Right lobe of liver (tissue), 6 donors: Measurements from ENCODE around the gene FAM171A1. TPM values are rescaled to one million over a fixed set of nuclear protein-coding genes. Genes with fewer than 3 reads are reported as not detected.
"Not testable (repeated sequence)": the region's sequence is repeated elsewhere in the genome, so short reads cannot be mapped to it uniquely, and the experiment has no call there.

Experiments
- ATAC-seq, 4 donors: fragments of 200-7000 bp; cut with Tn5 transposase; one replicate each; pipeline ENCODE4 v1.9.1; 2020; ENCODE audit warnings: mild to moderate bottlenecking in 4 of 4, moderate library complexity in 4 of 4
- DNase-seq, 3 donors: peaks; one replicate each; pipeline ENCODE4 v3.0.0-alpha.2; 2020
- H3K27ac ChIP-seq, 3 donors: fragments of 200-600 bp; one replicate each; pipeline ENCODE4 v1.8.0; 2022
- H3K27me3 ChIP-seq, 2 donors: fragments of 200-600 bp; one replicate each; pipeline ENCODE4 v1.8.0; 2022
- H3K36me3 ChIP-seq, 4 donors: fragments of 200-600 bp; sonication (generic) in 1 of 4; one replicate each; pipeline versions ENCODE4 v1.5.1 to v1.8.0; 2017 to 2022; ENCODE audit warnings: control low read depth in 1 of 4
- H3K4me1 ChIP-seq, 4 donors: fragments of 200-600 bp; sonication (generic) in 1 of 4; one replicate each; pipeline versions ENCODE4 v1.5.1 to v1.8.0; 2017 to 2022; ENCODE audit warnings: control low read depth in 1 of 4
- H3K4me3 ChIP-seq, 3 donors: fragments of 200-600 bp; one replicate each; pipeline ENCODE4 v1.8.0; 2022
- H3K9me3 ChIP-seq, 4 donors: fragments of 200-600 bp; sonication (generic) in 1 of 4; one replicate each; pipeline versions ENCODE4 v1.5.1 to v1.8.0; 2017 to 2022; ENCODE audit warnings: control low read depth in 1 of 4
- POLR2A ChIP-seq: fragments of 450-650 bp; IDR thresholded peaks from one replicate; pipeline ENCODE4 v1.6.1; 2017; ENCODE audit warnings: antibody characterized with exemption, mild to moderate bottlenecking
- WGBS: methylation state at CpG from one replicate; pipeline ENCODE4 v1.1.6; 2018; ENCODE audit warnings: low coverage, low lambda C conversion rate; ENCODE audit not compliant: insufficient coverage; ENCODE audit errors: missing lambda C conversion rate; 5-methylcytosine and 5-hydroxymethylcytosine counted together
- intact Hi-C, 2 donors: fragments of 100-400 bp; cut with DNase I; formaldehyde crosslinking; loops; one replicate each; pipeline versions ENCODE4 v1.11.2 to v1.14.1; 2022
- total RNA-seq, 6 experiments: library from RNA; depleted of rRNA in 2 of 6; stranded (reverse); fragments of >200 nt in 2 of 6; fragmentation: NEBNext Ultra II Directional in 3 of 6; extraction: Animal tissue kit (Norgen Biotek cat#: 25700) in 3 of 6; gene quantifications; one replicate each; pipeline versions ENCODE4 v1.1.0 to v1.2.4, GENCODE V29; 2016 to 2023
- TF ChIP-seq, protein P1 (sequence below), 4 donors: fragments of 200-600 bp in 3 of 4; fragments of 450-650 bp in 1 of 4; IDR thresholded peaks; one replicate each; pipeline versions ENCODE4 v1.5.1 to v1.8.0; 2016 to 2022; ENCODE audit warnings: antibody characterized with exemption in 4 of 4, mild to moderate bottlenecking in 2 of 4
- donor health status: DM: no; HTN: yes; CAD: no.
- donor health status: DM: no; HTN: no; CAD: no.
- donor health status: DM: no; HTN: no; CAD: no.
- donor health status: DM: no; HTN: yes; CAD: no.
- donor health status: DM: no; HTN: yes; CAD: no.

Gene FAM171A1
- total RNA-seq, 6 experiments from 2014 or later = 6.1 to 12.1 (median 10.3) TPM

DNA sequence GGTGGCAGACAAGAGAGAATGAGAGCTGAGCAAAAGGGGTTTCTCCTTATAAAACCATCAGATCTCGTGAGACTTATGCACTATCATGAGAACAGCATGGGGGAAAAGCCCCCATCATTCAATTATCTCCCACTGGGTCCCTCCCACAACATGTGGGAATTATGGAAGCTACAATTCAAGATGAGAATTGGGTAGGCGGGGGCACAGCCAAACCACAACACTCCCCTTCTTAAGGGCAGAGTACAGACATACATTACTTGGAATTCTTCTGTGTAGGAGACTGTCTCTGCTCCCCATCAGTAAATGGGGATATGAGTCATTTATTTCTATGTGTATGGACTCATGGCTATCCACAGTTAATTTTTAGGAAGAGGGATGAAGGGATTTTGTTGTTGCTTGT, 31.2 kb downstream of the FAM171A1 start:
- H3K9me3 ChIP-seq = no peaks in the 10 kb centered on the region
- H3K4me1 ChIP-seq = peaks cover 0 to 21% (median 9%) of the 10 kb centered on the region in 4 donors
- H3K36me3 ChIP-seq = no peaks in the 10 kb centered on the region
- WGBS = 67% methylated on average over 1 of the region's 2 CpGs
- DNase-seq (no peak), ATAC-seq (no peak)
- TF ChIP-seq POLR2A = no peak
- TF ChIP-seq, protein P1, sequence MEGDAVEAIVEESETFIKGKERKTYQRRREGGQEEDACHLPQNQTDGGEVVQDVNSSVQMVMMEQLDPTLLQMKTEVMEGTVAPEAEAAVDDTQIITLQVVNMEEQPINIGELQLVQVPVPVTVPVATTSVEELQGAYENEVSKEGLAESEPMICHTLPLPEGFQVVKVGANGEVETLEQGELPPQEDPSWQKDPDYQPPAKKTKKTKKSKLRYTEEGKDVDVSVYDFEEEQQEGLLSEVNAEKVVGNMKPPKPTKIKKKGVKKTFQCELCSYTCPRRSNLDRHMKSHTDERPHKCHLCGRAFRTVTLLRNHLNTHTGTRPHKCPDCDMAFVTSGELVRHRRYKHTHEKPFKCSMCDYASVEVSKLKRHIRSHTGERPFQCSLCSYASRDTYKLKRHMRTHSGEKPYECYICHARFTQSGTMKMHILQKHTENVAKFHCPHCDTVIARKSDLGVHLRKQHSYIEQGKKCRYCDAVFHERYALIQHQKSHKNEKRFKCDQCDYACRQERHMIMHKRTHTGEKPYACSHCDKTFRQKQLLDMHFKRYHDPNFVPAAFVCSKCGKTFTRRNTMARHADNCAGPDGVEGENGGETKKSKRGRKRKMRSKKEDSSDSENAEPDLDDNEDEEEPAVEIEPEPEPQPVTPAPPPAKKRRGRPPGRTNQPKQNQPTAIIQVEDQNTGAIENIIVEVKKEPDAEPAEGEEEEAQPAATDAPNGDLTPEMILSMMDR (IDR thresholded peaks at IDR 0.05) = no peak
- no peak overlapping the region for H3K4me3 ChIP-seq
- intact Hi-C loops = no loop called here
- no peak overlapping the region for H3K27ac ChIP-seq
- no peaks in the 10 kb centered on the region for H3K27me3 ChIP-seq

DNA sequence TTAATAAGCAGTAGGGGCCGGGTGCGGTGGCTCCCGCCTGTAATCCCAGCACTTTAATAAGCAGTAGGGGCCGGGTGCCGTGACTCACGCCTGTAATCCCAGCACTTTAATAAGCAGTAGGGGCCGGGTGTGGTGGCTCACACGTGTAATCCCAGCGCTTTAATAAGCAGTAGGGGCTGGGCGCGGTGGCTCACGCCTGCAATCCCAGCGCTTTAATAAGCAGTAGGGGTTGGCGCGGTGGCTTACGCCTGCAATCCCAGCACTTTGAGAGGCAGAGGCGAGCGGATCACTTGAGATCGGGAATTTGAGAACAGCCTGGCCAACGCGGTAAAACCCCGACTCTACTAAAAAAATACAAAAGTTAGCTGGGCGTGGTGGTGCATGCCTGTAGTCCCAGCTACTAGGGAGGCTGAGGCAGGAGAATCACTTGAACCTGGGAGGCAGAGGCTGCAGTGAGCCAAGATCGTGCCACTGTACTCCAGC, 33.6 kb downstream of the FAM171A1 start:
- H3K27me3 ChIP-seq, DNase-seq, H3K27ac ChIP-seq, intact Hi-C loops, ATAC-seq, H3K9me3 ChIP-seq, H3K36me3 ChIP-seq, H3K4me3 ChIP-seq: not testable (repeated sequence)
- peaks cover 0 to 34% (median 11%) of the 10 kb centered on the region in 4 donors for H3K4me1 ChIP-seq
- 97% methylated on average over 19 of the region's 24 CpGs for WGBS

DNA sequence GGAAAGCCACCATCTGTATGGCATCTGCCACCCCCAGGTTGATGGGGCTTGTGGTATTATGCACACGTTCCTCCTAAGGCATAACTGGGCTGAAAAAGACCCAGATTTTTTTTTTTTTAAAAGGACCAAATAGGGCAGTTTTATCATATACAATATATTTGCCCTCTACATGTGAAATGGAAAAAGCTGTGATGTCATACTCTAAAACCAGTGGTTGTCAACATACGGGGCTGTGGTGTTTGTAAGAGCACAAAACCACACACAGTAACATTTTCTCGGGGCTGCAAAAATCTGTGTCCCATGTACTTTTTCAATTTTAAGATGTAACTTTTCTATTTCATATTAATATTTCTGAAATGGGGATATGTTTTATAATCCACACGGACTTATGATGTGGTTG, 34.9 kb downstream of the FAM171A1 start:
- TF ChIP-seq POLR2A = no peak
- TF ChIP-seq, protein P1 (IDR thresholded peaks at IDR 0.05) = no peak
- intact Hi-C loops = no loop called here
- peaks cover 0 to 26% (median 6%) of the 10 kb centered on the region in 4 donors for H3K4me1 ChIP-seq
- no peaks in the 10 kb centered on the region for H3K36me3 ChIP-seq
- no peak for ATAC-seq
- H3K4me3 ChIP-seq = no peak overlapping the region
- no peak for DNase-seq
- WGBS = 39% methylated on average over 4 of the region's 4 CpGs
- H3K27ac ChIP-seq = peak overlapping the region; percentile 55 to 84 (median 74)
- H3K27me3 ChIP-seq = no peaks in the 10 kb centered on the region
- no peaks in the 10 kb centered on the region for H3K9me3 ChIP-seq

DNA sequence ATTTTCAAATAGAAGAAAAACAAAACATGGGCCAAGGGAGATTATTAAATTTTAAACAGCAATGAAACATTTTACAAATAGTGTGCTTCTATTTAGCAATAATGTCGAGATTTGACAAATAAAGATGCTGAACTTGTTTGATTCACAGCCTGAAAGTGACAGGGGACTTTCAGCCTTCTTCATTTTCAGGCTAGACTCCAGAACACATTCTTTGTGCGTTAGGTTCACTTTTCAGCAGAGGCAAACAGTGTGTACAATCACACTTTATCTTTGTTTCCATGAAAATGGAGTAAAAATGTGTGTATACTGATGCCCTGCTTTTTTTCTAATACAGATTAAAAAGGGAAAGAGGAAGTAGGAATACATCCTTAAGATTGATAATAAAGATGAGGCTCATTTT, 35.6 kb downstream of the FAM171A1 start:
- no peaks in the 10 kb centered on the region for H3K27me3 ChIP-seq
- WGBS = 19% methylated on average over 2 of the region's 2 CpGs
- no peak overlapping the region for H3K4me3 ChIP-seq
- intact Hi-C loops = no loop called here
- DNase-seq (no peak), ATAC-seq (peak; percentile 54 to 72 (median 58))
- peak overlapping the region; percentile 55 to 84 (median 74) for H3K27ac ChIP-seq
- no peaks in the 10 kb centered on the region for H3K36me3 ChIP-seq
- H3K9me3 ChIP-seq = no peaks in the 10 kb centered on the region
- H3K4me1 ChIP-seq = peaks cover 0 to 27% (median 6%) of the 10 kb centered on the region in 4 donors
- TF ChIP-seq, protein P1 (IDR thresholded peaks at IDR 0.05) = no peak
- TF ChIP-seq POLR2A = no peak

DNA sequence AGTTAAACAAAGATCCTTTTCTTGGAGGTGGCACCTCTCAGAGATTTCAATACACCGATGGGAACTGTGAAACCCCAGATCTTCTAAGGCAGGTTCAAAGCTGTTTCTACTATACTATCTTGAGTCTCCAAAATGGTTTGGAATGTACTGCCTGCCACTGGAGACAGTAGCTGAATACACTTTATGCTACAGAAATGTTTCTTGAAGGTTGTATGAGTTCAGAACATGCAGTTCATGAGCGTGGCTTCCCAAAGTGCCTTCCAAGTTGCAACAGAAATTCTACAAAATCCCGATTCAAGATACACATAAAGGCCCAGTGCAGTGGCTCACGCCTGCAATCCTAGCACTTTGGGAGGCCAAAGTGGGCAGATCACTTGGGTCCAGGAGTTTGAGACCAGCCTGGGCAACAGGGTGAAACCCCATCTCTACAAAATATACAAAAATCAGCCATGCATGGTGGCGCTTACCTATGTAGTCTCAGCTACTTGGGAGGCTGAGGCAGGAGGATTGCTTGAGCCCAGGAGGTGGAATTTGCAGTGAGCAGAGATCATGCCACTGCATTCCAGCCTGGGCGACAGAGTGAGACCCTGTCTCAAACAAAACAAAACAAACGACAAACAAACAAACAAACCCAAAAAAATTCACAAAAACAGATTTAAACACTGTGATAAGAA, 36.3 kb downstream of the FAM171A1 start:
- ATAC-seq (peak; percentile 12 to 49 (median 22)), DNase-seq (no peak)
- peak overlapping the region in 1 of 3 donors; percentile 20 for H3K4me3 ChIP-seq
- no peaks in the 10 kb centered on the region for H3K27me3 ChIP-seq
- H3K9me3 ChIP-seq = no peaks in the 10 kb centered on the region
- peak overlapping the region; percentile 19 to 84 (median 74) for H3K27ac ChIP-seq
- intact Hi-C loops = no loop called here
- TF ChIP-seq POLR2A = no peak
- TF ChIP-seq, protein P1 (IDR thresholded peaks at IDR 0.05) = no peak
- no peaks in the 10 kb centered on the region for H3K36me3 ChIP-seq
- H3K4me1 ChIP-seq = peaks cover 0 to 34% (median 6%) of the 10 kb centered on the region in 4 donors
- 35% methylated on average over 5 of the region's 7 CpGs for WGBS
